Breast epithelium (tissue), 3 donors: ENCODE measurements around the gene PLD3.
"Not testable (repeated sequence)": the region's sequence is repeated elsewhere in the genome, so short reads cannot be mapped to it uniquely, and the experiment has no call there.

Experiments used
- POLR2A ChIP-seq: fragments of 450-650 bp; IDR thresholded peaks from one replicate; pipeline ENCODE4 v1.6.1; 2016; ENCODE audit warnings: antibody characterized with exemption, mild to moderate bottlenecking, moderate library complexity
- POLR2AphosphoS5 ChIP-seq, 3 donors: sonication (generic); formaldehyde crosslinking; IDR thresholded peaks; one replicate each; pipeline ENCODE4 v1.6.1; 2017; ENCODE audit warnings: antibody characterized with exemption in 3 of 3
- TF ChIP-seq, protein P1 (sequence below), 3 donors: fragments of 450-650 bp; IDR thresholded peaks; one replicate each; pipeline ENCODE4 v1.5.1; 2016 to 2017; ENCODE audit warnings: antibody characterized with exemption in 3 of 3, mild to moderate bottlenecking in 3 of 3, moderate library complexity in 3 of 3

DNA sequence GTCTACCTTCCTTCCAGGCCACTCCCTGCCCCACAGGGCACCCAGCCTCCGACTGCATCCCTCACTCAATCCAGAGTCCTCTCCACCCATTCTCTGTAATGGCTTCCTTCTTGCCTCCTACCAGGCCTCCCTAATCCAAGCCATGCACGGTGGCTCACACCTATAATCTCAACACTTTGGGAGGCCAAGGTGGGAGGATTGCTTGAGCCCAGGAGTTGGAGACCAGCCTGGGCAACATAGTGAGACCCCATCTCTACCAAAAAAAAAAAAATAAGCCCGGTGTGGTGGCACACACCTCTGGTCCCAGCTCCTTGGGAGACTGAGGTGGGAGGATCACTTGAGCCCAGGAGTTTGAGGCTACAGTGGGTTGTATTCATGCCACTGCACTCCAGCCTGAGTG lies 21.8 kb downstream of the PLD3 start:
- TF ChIP-seq, protein P1, sequence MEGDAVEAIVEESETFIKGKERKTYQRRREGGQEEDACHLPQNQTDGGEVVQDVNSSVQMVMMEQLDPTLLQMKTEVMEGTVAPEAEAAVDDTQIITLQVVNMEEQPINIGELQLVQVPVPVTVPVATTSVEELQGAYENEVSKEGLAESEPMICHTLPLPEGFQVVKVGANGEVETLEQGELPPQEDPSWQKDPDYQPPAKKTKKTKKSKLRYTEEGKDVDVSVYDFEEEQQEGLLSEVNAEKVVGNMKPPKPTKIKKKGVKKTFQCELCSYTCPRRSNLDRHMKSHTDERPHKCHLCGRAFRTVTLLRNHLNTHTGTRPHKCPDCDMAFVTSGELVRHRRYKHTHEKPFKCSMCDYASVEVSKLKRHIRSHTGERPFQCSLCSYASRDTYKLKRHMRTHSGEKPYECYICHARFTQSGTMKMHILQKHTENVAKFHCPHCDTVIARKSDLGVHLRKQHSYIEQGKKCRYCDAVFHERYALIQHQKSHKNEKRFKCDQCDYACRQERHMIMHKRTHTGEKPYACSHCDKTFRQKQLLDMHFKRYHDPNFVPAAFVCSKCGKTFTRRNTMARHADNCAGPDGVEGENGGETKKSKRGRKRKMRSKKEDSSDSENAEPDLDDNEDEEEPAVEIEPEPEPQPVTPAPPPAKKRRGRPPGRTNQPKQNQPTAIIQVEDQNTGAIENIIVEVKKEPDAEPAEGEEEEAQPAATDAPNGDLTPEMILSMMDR (IDR thresholded peaks at IDR 0.05), result not testable (repeated sequence)
- TF ChIP-seq POLR2A; POLR2AphosphoS5 (IDR thresholded peaks at IDR 0.05): not testable (repeated sequence)
